ENCODE data around the gene SECTM1.
"Not testable (repeated sequence)": the region's sequence is repeated elsewhere in the genome, so short reads cannot be mapped to it uniquely, and the experiment has no call there.

Gene SECTM1

GRCh38 chr17:82369211-82369610 lies 35.6 kb upstream of the SECTM1 start:
- no peak for DNase-seq (ENCODE audit: low read depth in 2 of 2)

GRCh38 chr17:82367724-82368524 lies 34.4 kb upstream of the SECTM1 start:
- DNase-seq (ENCODE audit: low read depth in 2 of 2), result no peak

GRCh38 chr17:82366749-82367148 lies 33.2 kb upstream of the SECTM1 start:
- DNase-seq (ENCODE audit: low read depth in 2 of 2), result no peak

- no peak for DNase-seq (ENCODE audit: low read depth in 2 of 2)
Observed at GRCh38 chr17:82365606-82366295, 32.2 kb upstream of the SECTM1 start.

DNA sequence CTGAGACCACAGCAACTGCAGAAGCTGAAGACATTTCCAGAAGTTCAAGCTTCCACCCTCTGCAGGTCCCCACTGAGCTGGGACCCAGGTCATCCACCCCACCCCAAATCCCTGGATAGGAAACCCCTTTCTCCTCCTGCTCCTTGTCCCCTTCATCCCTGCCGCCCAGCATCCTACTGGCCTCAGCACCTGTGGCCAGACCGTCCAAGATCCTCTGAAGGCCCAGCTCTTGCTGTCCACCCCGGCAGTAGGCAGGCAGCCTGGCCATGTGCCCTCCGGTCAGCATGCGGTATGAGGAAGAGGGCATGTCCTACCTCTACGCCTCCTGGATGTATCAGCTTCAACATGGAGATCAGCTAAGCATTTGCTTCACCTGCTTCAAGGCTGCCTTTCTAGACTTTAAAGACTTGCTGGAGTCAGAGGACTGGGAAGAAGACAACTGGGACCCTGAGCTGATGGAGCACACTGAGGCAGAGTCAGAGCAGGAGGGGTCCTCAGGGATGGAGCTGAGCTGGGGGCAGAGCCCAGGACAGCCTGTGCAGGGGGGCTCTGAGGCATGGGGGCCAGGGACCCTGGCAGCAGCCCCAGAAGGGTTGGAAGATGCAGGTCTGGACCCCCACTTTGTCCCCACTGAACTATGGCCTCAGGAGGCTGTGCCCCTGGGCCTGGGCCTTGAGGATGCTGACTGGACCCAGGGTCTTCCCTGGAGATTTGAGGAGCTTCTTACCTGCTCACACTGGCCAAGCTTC lies 28.5 kb upstream of the SECTM1 start:
- DNase-seq (ENCODE audit: low read depth in 2 of 2), result no peak

- not testable (repeated sequence) for DNase-seq (ENCODE audit: low read depth in 2 of 2)
Observed at GRCh38 chr17:82359451-82360074, 26.0 kb upstream of the SECTM1 start.

DNA sequence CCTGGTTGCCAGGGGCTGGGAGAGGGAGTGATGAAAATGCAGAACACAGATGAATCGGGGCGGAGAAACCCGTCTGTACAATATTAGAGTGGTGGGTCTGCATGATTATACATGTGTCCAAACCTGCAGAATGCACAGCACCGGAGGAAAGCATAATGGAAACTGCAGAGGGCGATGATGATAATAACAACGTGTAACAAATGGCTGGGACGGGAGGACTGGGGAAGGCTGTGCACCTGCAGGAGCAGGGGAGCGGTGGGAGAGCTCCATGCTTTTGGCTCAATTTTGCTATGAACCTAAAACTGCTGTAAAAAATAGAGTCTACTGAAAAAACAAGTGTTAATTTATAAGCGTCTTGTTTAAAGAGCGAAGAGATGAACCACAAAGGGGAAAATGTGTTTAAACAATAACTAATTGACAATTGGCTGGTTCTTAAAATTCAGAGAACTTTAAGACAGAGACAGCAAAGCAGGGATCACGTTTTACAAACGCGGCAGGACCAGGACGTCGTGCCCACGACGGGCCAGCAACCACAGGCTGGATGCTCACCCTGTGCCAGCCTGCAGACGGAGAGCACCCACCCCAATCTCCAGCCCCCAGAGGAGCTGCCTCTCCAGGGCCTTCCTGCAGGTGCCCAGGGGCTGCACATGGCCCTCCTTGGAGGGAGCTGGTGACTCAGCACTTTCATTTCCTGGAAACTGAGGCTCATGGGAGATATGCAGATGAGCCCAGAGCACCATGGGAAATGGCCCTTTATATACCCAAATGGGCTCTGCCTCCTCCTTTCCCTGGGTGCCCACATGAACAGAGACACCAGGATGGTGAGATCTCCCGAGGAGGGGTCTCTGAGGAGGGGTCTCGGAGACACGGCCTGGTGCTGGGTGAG lies 25.1 kb upstream of the SECTM1 start, which contains the start of gene TEX19:
Gene TEX19 (plus strand): TSS at position 783 of the 886 bp plus-strand sequence. CDS start 2,904 bp downstream, outside the sequence.
- DNase-seq (ENCODE audit: low read depth in 2 of 2), result no peak

DNA sequence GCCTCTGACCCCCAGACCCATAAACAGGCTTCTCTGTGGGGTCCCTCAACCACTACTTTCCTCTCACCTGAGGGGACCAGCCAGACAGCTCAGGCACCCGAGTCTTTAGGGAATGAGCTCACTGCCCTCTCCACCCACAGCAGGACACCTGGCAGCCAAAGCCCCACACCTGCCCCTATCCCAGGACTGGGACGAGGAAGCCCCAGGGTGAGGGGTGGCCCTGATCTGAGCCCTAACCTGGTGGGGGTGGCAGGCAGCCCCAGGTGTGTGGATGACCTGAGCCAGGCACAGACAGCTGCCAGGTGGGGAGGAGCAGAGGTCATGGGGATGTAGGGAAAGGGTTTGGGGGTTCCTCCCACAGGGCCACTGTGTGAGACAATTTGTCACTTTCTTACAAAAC lies 23.8 kb upstream of the SECTM1 start:
- no peak for DNase-seq (ENCODE audit: low read depth in 2 of 2)

GRCh38 chr17:82356845-82357355 lies 23.3 kb upstream of the SECTM1 start:
- DNase-seq (ENCODE audit: low read depth in 2 of 2), result no peak

GRCh38 chr17:82355770-82356427 lies 22.3 kb upstream of the SECTM1 start:
- no peak for DNase-seq (ENCODE audit: low read depth in 2 of 2)

DNA sequence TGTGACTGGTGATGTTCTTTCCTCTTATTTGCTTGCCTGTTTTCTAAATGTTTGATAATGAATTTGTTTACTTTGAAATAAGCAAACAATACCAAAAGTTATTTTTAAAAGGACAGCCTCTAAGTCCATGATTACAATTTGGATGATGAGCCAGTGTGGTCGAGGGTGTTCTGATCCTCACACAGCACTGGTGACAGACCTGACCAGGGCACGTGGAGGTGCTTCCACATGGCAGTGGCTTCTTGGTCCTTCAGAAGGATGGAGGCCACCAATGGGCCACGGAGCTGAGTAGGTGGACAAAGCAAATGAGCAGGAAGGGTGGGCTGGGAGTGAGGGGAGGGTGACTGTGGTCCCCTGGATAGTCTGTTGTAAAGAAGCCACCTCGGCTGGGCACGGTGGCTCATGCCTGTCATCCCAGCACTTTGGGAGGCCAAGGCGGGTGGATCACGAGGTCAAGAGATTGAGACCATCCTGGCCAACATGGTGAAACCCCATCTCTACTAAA lies 21.3 kb upstream of the SECTM1 start:
- DNase-seq (ENCODE audit: low read depth in 2 of 2), result no peak

GRCh38 chr17:82353484-82353883 lies 19.9 kb upstream of the SECTM1 start:
- DNase-seq (ENCODE audit: low read depth in 2 of 2), result no peak

- peak; percentile 67 to 69 for DNase-seq (ENCODE audit: low read depth in 2 of 2)
Observed at GRCh38 chr17:82351713-82352488, 18.3 kb upstream of the SECTM1 start.

DNA sequence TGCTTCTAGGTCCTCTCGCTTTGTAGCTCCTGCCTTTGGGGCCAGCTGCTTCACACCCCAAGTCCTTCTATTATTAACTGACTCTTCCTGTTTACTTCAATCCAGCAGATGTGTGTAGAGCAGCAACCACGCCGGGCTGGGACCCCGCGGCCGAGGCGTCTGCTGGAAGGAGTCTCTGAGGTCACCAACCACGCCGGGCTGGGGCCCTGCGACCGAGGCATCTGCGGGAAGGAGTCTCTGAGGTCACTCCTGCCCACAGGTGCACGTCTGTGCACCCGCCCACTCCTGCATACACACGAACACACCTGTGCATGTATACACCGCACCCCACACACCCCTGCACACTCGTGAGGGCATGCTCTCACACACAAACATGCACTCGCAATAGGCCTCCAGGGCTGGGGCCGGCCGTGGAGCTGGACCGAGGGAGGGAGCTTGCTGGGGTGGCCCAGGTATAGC lies 17.7 kb upstream of the SECTM1 start:
- DNase-seq (ENCODE audit: low read depth in 2 of 2), result no peak

GRCh38 chr17:82350182-82351030 lies 16.8 kb upstream of the SECTM1 start:
- DNase-seq (ENCODE audit: low read depth in 2 of 2), result peak in 1 of 2 donors; percentile 41

DNA sequence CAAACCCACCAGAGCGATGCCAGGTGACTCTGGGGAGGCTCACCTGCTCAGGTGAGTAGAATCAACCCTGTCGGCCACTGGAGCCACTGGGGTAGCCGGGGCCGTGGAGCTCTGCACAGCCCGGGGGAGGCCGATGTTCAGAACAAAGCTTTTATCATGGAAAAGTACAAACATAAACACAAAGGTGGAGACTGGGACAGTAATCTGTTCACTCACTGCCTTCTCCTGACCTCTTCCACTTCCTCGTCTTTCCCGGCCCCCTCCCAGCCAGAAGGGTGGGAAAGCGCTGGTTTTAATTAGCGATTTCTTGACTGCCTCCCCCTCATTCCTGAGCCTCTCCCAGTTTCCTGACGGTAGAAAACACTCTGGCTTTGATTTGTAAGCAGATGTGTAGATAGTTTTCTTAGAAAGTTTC lies 15.7 kb upstream of the SECTM1 start:
- no peak for DNase-seq (ENCODE audit: low read depth in 2 of 2)

DNA sequence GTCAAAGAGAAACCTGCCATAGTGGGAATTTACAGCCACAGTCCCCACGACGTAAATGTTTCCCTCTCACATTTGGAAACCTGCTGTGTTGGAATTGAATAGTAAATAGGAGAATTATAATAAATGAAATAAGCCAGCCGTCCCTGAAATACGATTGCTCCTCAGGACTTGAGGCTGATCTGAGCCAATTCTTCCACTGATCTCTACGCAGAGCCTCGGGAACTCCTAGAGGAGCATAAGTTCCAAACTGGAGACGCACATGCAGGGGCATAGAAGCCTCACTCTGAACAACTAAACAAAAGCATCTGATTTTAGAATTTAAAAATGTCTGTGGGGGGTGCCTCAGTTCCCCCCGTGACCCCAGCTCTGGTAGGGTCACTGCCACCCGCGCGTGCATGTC lies 15.3 kb upstream of the SECTM1 start:
- no peak for DNase-seq (ENCODE audit: low read depth in 2 of 2)

DNA sequence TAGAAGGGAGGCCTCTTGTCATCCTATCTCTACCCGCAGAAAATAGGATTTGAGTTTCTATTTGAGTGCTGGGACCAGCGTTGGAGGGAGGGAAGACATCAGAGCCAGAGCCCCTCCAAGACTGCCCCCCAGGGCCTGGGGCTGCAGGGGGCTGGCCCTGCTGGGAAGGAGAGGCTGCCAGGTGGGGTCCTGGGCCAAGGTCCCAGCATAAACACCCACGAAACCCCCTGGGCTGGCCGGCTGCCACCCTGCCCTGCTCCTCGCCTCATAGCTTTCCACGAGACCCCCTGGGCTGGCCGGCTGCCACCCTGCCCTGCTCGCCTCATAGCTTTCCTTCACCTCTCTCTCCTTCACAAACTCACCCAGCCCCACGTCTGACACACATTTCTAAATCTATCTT lies 14.9 kb upstream of the SECTM1 start:
- no peak for DNase-seq (ENCODE audit: low read depth in 2 of 2)

Measured in stimulated activated CD8-positive, alpha-beta memory T cell treated with anti-CD3 and anti-CD28 coated beads, Interleukin-2, amount 100 ng/mL, for 48 hours (primary cell).